ENCODE results near the gene STARD3NL. TPM values are rescaled to one million over a fixed set of nuclear protein-coding genes. Genes with fewer than 3 reads are reported as not detected.
A peak's percentile ranks its signal among the peaks of the same experiment; 100 is the strongest.

Gene STARD3NL
- total and polyA plus RNA-seq, 2 of the 13 experiments (the other 11 are each of a cell fraction or from before 2014, with no cell fraction given), result 37.3 to 42.3 TPM

GRCh38 chr7:38178004-38178694 lies at the start of gene STARD3NL (continued):
- TF ChIP-seq ZNF460 (CRISPR knock-in tag; IDR thresholded peaks at IDR 0.05; ENCODE audit: borderline replicate concordance) (no peak), ZNF850 (CRISPR knock-in tag; conservative IDR thresholded peaks at IDR 0.05) (no peak), KLF15 (CRISPR knock-in tag; IDR thresholded peaks at IDR 0.05; ENCODE audit: borderline replicate concordance) (no peak), MIXL1 (CRISPR knock-in tag; IDR thresholded peaks at IDR 0.05) (no peak), REXO4 (CRISPR knock-in tag; IDR thresholded peaks at IDR 0.05; ENCODE audit: borderline replicate concordance) (no peak), ZSCAN12 (CRISPR knock-in tag; IDR thresholded peaks at IDR 0.05) (no peak), ZNF367 (CRISPR knock-in tag; IDR thresholded peaks at IDR 0.05; ENCODE audit: borderline replicate concordance) (no peak), SAP130 (CRISPR knock-in tag; IDR thresholded peaks at IDR 0.05; ENCODE audit: low read depth) (peak; percentile 84), PITX1 (CRISPR knock-in tag; IDR thresholded peaks at IDR 0.05) (no peak), ZNF788 (CRISPR knock-in tag; IDR thresholded peaks at IDR 0.05; ENCODE audit: borderline replicate concordance) (peak; percentile 26; the same call in 1 of the 2 replicates), NCOA2 (CRISPR knock-in tag; IDR thresholded peaks at IDR 0.05) (0 out of 2 replicates have a peak, but pooled peaks have one; percentile 12), PHF21A (CRISPR knock-in tag; IDR thresholded peaks at IDR 0.05) (peak; percentile 37; the same call in 1 of the 2 replicates), ZBTB3 (CRISPR knock-in tag; IDR thresholded peaks at IDR 0.05; ENCODE audit: borderline replicate concordance, low read depth) (0 out of 2 replicates have a peak, but pooled peaks have one; percentile 24), HOXA7 (CRISPR knock-in tag; IDR thresholded peaks at IDR 0.05) (no peak), AHR (CRISPR knock-in tag; IDR thresholded peaks at IDR 0.05) (no peak), AKAP8 (CRISPR knock-in tag; IDR thresholded peaks at IDR 0.05) (no peak), NFE2L1 (CRISPR knock-in tag; IDR thresholded peaks at IDR 0.05; ENCODE audit: borderline replicate concordance) (no peak), ZBTB38 (CRISPR knock-in tag; IDR thresholded peaks at IDR 0.05) (no peak), ZNF180 (CRISPR knock-in tag; IDR thresholded peaks at IDR 0.05; ENCODE audit: borderline replicate concordance, low read depth) (no peak), ZNF282 (IDR thresholded peaks at IDR 0.05; ENCODE audit: partially characterized antibody) (no peak), PHF8 (CRISPR knock-in tag; IDR thresholded peaks at IDR 0.05) (peak; percentile 86), TBP (CRISPR knock-in tag; IDR thresholded peaks at IDR 0.05) (no peak), NFRKB (IDR thresholded peaks at IDR 0.05) (no peak), E2F1 (CRISPR knock-in tag; IDR thresholded peaks at IDR 0.05) (no peak), RBFOX2 (IDR thresholded peaks at IDR 0.05; ENCODE audit: low read depth, low read length) (peak; percentile 85)
- TF ChIP-seq, protein P1, sequence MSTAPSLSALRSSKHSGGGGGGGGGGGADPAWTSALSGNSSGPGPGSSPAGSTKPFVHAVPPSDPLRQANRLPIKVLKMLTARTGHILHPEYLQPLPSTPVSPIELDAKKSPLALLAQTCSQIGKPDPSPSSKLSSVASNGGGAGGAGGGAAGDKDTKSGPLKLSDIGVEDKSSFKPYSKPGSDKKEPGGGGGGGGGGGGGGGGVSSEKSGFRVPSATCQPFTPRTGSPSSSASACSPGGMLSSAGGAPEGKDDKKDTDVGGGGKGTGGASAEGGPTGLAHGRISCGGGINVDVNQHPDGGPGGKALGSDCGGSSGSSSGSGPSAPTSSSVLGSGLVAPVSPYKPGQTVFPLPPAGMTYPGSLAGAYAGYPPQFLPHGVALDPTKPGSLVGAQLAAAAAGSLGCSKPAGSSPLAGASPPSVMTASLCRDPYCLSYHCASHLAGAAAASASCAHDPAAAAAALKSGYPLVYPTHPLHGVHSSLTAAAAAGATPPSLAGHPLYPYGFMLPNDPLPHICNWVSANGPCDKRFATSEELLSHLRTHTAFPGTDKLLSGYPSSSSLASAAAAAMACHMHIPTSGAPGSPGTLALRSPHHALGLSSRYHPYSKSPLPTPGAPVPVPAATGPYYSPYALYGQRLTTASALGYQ (CRISPR knock-in tag; IDR thresholded peaks at IDR 0.05), result no peak
- TF ChIP-seq, protein P2, sequence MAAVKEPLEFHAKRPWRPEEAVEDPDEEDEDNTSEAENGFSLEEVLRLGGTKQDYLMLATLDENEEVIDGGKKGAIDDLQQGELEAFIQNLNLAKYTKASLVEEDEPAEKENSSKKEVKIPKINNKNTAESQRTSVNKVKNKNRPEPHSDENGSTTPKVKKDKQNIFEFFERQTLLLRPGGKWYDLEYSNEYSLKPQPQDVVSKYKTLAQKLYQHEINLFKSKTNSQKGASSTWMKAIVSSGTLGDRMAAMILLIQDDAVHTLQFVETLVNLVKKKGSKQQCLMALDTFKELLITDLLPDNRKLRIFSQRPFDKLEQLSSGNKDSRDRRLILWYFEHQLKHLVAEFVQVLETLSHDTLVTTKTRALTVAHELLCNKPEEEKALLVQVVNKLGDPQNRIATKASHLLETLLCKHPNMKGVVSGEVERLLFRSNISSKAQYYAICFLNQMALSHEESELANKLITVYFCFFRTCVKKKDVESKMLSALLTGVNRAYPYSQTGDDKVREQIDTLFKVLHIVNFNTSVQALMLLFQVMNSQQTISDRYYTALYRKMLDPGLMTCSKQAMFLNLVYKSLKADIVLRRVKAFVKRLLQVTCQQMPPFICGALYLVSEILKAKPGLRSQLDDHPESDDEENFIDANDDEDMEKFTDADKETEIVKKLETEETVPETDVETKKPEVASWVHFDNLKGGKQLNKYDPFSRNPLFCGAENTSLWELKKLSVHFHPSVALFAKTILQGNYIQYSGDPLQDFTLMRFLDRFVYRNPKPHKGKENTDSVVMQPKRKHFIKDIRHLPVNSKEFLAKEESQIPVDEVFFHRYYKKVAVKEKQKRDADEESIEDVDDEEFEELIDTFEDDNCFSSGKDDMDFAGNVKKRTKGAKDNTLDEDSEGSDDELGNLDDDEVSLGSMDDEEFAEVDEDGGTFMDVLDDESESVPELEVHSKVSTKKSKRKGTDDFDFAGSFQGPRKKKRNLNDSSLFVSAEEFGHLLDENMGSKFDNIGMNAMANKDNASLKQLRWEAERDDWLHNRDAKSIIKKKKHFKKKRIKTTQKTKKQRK (IDR thresholded peaks at IDR 0.05; ENCODE audit: low read length), result no peak
